Epithelial cell of esophagus (primary cell): ENCODE measurements around the gene TRRAP.

Source experiments
- DNase-seq: peaks from one replicate; pipeline ENCODE4 v3.0.0; 2010; ENCODE audit warnings: low read depth
- H3K4me3 ChIP-seq: 2 replicates; pipeline ENCODE4 v1.5.1; 2011; ENCODE audit warnings: mild to moderate bottlenecking, low read length, control low read depth
- CTCF ChIP-seq: IDR thresholded peaks from 2 replicates; pipeline ENCODE4 v1.5.1; 2011; ENCODE audit warnings: low read depth, mild to moderate bottlenecking, low read length, control low read depth, inconsistent platforms; ENCODE audit not compliant: insufficient read depth; ENCODE audit errors: missing control alignments

Gene TRRAP

GRCh38 chr7:98956469-98956868, 78.1 kb downstream of the TRRAP start:
- DNase-seq: no peak
- no peak for TF ChIP-seq CTCF
- H3K4me3 ChIP-seq: no peak overlapping the region

GRCh38 chr7:98956937-98957336, 78.6 kb downstream of the TRRAP start:
- TF ChIP-seq CTCF: no peak
- DNase-seq: no peak
- H3K4me3 ChIP-seq: no peak overlapping the region

GRCh38 chr7:98957766-98958165, 79.4 kb downstream of the TRRAP start:
- DNase-seq: no peak
- TF ChIP-seq CTCF: no peak
- H3K4me3 ChIP-seq: no peak overlapping the region

- no peak for TF ChIP-seq CTCF
- DNase-seq: no peak
These were observed 80.6 kb downstream of the TRRAP start for GRCh38 chr7:98958968-98959367.

GRCh38 chr7:98963305-98963704, 85.0 kb downstream of the TRRAP start:
- H3K4me3 ChIP-seq: no peak overlapping the region
- DNase-seq: no peak
- no peak for TF ChIP-seq CTCF

More at GRCh38 chr7:98958968-98959367, 80.6 kb downstream of the TRRAP start:
- H3K4me3 ChIP-seq: no peak overlapping the region

- TF ChIP-seq CTCF: no peak
- no peak for DNase-seq
- no peak overlapping the region for H3K4me3 ChIP-seq
These were observed 86.3 kb downstream of the TRRAP start for GRCh38 chr7:98964596-98964995.

- H3K4me3 ChIP-seq: no peak overlapping the region
- no peak for DNase-seq
- TF ChIP-seq CTCF: no peak
These were observed 90.3 kb downstream of the TRRAP start for GRCh38 chr7:98968621-98969020.
